HUDEP-2 (cell line): ENCODE measurements around the gene SESTD1.

Experiments used
- DNase-seq, 76 experiments: peaks; one replicate each; lab custom pipeline; 2025; ENCODE audit not compliant: unreplicated experiment in 76 of 76; lab: John Stamatoyannopoulos, UW

SESTD1 gene, protein sequence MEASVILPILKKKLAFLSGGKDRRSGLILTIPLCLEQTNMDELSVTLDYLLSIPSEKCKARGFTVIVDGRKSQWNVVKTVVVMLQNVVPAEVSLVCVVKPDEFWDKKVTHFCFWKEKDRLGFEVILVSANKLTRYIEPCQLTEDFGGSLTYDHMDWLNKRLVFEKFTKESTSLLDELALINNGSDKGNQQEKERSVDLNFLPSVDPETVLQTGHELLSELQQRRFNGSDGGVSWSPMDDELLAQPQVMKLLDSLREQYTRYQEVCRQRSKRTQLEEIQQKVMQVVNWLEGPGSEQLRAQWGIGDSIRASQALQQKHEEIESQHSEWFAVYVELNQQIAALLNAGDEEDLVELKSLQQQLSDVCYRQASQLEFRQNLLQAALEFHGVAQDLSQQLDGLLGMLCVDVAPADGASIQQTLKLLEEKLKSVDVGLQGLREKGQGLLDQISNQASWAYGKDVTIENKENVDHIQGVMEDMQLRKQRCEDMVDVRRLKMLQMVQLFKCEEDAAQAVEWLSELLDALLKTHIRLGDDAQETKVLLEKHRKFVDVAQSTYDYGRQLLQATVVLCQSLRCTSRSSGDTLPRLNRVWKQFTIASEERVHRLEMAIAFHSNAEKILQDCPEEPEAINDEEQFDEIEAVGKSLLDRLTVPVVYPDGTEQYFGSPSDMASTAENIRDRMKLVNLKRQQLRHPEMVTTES

GRCh38 chr2:179264368-179265081 is at the start of gene SESTD1:
TSS of gene SESTD1 (minus strand) at chr2:179264832. CDS start at chr2:179191841, 72,991 bp downstream.
- DNase-seq, result peak in 5 of 76 experiments; percentile 1 to 31 (median 12)

DNA sequence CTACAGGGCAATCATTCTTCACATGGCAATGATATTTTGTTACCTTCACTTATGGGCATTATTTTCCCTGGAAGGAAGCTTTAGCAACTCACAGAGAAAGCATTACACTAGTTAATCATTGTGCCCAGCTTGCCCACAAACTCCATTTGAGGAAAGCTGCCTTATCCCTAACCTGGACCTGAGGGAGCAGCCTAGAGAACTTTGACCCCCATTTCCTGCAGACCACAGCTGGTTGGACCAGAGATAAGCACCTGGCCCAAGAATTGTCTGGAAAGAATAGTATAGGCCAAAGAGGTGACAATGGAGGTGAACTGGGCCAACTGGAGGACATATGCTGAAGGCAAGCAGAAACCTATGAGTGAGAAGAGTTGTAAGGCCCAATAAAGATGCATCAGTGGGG is 48.4 kb upstream of the SESTD1 start:
- DNase-seq, result no peak

GRCh38 chr2:179311101-179311500 is 46.5 kb upstream of the SESTD1 start:
- DNase-seq, result no peak

- no peak for DNase-seq
These were observed 43.2 kb upstream of the SESTD1 start for GRCh38 chr2:179307616-179308371.

DNA sequence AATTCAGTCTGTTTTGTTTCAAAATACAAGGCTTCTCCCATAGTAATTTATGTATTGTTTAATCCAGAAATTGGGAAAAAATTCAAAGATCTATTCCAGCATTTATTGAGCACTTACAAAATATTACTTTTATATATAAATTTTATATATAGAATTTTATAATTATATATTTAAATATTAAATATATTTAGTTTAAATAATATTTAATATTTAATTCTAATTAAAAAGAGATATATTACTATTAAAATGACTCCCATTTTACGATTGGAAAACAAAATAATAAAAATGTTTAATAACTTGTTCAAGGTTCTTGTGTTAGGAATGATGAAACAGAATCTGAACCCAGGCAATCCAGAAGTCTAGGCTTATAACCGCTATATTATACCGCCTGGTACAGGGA is 40.5 kb upstream of the SESTD1 start:
- no peak for DNase-seq

DNA sequence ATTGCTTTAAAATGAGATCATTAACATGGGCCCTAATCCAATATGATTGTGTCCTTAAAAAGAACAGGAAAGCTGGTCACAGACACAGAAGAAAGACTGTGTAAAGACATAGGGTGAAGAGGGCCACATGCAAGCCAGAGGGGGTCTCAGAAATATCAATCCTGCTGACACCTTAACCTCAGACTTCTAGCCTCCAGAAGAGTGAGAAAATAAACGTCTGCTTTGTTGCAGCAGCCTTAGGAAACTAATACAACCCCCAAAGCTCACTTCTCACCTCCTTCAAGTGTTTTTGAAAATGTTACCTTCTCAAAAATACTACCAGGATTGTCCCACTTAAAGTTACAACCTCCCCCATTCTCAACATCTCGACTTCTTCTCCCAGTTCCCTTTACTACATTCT is 39.8 kb upstream of the SESTD1 start:
- DNase-seq, result no peak

DNA sequence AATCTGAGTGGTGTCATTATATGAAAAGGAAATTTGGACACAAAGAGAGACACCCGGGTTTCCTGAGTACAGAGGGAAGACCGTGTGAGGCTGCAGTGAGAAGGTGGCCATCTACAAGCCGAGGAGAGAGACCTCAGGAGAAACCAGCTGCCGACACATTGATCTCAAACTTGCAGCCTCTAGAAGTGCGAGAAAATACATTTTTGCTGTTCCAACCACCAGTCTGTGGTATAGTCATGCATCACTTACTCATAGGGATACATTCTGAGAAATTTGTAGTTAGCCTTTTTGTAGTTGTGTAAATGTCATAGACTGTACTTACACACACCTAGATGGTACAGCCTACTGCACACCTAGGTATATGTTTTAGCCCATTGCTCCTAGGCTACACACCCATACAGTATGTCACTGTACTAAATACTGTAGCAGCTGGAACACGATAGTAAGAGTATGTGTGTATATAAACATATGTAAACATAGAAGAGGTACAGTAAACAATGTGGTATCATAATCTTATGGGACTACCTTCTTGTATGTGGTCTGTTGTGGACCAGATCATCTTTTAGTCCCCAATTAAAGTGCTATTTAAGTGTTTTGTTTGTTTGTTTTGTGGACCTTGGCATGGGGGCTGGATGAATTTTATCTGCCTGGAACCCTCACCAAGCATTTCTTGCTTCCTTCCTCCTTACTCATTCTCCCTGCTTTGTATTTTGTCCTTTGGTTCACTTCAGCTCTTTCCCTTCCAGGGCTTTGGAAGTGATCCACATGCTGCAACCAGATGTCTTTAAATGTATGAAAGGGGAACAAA is 38.3 kb upstream of the SESTD1 start:
- no peak for DNase-seq

DNA sequence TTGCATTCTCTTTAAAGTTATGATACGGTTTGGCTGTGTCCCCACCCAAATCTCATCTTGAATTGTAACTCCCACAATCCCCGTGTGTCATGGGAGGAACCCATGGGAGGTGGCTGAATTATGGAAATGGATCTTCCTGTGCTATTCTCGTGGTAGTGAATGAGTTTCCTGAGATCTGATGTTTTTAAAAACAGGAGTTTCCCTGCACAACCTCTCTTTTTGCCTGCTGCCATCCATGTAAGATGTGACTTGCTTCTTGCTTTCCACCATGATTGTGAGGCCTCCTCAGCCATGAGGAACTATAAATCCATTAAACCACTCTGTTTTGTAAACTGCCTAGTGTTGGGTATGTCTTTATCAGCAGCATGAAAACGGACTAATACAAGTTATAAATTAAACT is 37.5 kb upstream of the SESTD1 start:
- no peak for DNase-seq

GRCh38 chr2:179298666-179299065 is 34.0 kb upstream of the SESTD1 start:
- DNase-seq, result no peak

- DNase-seq, result no peak
These were observed 33.3 kb upstream of the SESTD1 start for GRCh38 chr2:179297927-179298326.

DNA sequence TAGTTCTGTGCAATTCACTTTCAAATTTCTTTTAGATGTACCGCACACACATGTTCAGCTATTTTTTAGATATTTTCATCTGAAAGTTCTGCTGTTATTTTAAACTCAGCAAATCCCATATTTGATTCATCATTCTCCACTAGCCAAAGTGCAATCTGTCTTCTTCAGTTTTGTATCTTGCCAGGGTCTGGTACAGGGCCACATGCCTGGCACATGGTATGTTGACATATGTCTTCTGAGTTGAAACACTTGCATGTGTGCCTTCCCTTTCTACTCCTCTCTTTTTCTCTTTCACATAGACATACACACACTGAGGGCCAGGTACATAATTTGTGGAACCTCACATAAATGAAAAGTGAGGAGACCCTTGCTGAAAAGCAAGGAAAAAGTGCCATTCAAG is 25.7 kb upstream of the SESTD1 start:
- DNase-seq, result no peak

DNA sequence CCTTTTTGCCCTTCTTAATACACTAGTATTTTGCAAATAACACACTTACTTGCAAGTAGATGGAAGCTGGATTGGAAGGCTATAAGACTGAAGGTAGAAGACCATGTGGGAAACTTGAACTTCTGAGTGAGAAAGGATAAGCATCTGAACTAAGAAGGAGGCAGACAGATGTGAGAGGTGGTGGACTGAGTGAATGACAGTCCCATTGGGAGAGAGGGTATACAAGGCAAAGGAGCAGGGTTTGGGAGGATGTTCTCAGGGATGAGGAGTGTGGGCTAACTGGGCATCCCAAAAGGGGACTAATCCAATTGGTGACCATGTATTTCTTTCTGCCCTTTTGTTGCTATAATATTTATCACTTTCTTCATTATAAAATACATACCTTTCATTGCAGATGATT is 20.4 kb upstream of the SESTD1 start:
- DNase-seq, result no peak

- DNase-seq, result no peak
These were observed 13.0 kb upstream of the SESTD1 start for GRCh38 chr2:179277429-179278196.

DNA sequence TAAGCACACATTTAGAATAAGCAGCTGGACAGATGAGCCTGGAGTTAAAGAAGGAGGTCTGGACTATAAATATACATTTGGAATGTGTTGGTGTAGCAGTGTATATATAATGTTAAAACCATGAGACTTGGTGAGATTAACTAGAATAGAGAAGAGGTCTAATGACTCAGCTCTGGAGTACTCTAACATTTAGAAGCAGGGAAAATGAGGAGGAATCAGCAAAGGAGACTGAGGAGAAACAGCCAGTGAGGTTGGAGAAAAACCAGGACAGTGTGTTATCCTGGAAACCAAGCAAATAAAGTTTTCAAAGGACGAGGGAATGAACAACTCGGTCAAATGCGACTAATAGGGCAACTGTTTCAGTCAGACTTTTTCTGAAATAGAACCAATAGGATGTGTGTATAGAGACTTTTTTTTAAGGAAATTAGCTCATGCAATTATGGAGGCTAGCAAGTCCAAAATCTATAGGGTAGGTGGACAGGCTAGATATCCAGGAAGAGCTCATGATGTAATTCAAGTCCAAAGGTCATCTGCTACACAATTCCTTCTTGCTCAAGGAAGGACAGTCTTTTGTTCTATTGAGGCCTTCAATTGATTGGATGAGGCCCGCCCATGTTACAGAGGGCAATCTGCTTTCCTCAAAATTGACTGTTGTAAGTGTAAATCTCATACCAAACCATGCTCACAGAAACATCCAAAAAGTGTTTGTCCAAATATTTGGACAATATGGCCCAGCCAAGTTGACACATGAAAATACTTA is 10.8 kb upstream of the SESTD1 start:
- DNase-seq, result no peak

DNA sequence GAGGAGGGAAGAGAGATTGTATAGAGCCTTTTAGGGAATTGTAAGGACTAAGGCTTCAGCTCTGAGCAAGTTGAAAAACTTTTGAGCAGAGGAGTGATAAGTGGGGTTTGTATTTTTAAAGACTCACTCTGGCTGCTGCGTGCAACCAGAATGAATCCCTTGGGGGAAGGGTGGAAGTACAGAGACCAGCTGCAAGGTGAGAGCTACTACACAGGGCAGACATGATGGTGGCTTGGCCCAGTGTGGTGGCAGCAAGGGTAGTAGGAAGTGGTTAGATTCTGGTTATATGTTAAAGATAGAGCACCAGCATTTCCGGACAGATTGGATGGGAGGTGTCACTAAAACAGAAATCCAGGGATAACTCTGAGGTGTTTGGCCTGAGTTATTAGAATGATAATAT is 10.1 kb upstream of the SESTD1 start:
- no peak for DNase-seq

- no peak for DNase-seq
These were observed 8.9 kb upstream of the SESTD1 start for GRCh38 chr2:179273461-179273962.

- no peak for DNase-seq
These were observed 8.0 kb upstream of the SESTD1 start for GRCh38 chr2:179272406-179273192.

DNA sequence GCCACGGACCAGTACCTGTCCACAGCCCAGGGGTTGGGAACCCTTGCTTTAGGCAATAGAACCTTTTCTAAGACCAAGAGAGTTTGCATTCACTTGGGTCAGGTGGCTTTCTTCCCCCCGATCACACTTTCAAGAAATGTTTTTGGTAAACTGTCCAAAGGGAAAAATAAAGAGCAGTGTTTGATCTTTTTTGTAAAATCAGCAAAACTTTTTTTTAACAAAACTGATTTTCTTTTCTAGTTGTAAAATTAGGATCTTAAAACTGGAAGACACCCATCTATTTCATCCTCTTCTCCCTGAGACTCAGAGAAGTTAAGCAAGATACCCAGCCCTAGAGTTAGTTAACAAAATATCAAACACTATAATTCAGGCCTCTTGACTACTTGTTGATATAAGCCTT is 6.1 kb upstream of the SESTD1 start:
- DNase-seq, result no peak
